Measurements from ENCODE around the gene GZMB.

DNA sequence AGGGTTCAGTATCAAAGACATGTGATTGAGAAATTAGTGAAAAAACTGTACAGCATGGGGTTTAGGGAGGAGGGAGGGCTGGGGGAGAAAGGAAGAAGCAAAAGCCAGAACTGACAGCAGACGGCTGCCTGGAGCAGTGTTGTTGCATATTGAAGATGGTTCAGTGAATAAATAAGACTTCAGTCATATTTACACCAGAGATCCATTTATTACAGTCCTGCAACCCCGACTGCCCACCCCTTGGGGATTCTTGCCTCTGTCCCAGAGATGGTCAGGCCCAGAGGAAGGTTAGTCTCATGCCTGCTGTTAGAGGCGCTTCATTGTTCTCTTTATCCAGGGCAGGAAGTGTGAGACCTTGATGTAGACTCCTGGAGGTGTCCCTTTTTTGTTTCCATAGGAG is 27.7 kb downstream of the GZMB start:
- TF ChIP-seq CTCF (IDR thresholded peaks at IDR 0.05) (no peak), ZFX (IDR thresholded peaks at IDR 0.05; ENCODE audit: borderline replicate concordance) (no peak)

Measured in 22Rv1 (cell line).